Hepatocyte (in vitro differentiated cells): ENCODE data around the gene LGR5.

Experiments used
- CTCF ChIP-seq: fragments of 200-600 bp; sonication (generic); IDR thresholded peaks from 2 replicates; pipeline ENCODE4 v1.5.1; 2016; ENCODE audit warnings: antibody characterized with exemption, mild to moderate bottlenecking; ENCODE audit not compliant: poor library complexity
- EZH2 ChIP-seq: fragments of 200-600 bp; sonication (generic); IDR thresholded peaks from 2 replicates; pipeline ENCODE4 v1.6.1; 2016; ENCODE audit warnings: antibody characterized with exemption, mild to moderate bottlenecking, borderline replicate concordance
- EZH2phosphoT487 ChIP-seq: fragments of 200-600 bp; sonication (generic); IDR thresholded peaks from one replicate; pipeline ENCODE4 v1.6.1; 2018; ENCODE audit warnings: antibody characterized with exemption, mild to moderate bottlenecking, low read depth, moderate library complexity; ENCODE audit not compliant: unreplicated experiment, severe bottlenecking

GRCh38 chr12:71566655-71567054, 127.1 kb downstream of the LGR5 start:
- TF ChIP-seq CTCF, result no peak
- no peak for TF ChIP-seq EZH2
- TF ChIP-seq EZH2phosphoT487, result no peak
